Kidney (tissue), 14 donors: ENCODE results near the gene ZNF410. TPM values are rescaled to one million over a fixed set of nuclear protein-coding genes. Genes with fewer than 3 reads are reported as not detected.

Source experiments
- DNase-seq, 5 donors: peaks; one replicate each; pipeline ENCODE4 v3.0.0-alpha.2; 2013 to 2020
- FAIRE-seq: peaks from 2 replicates; lab custom pipeline; 2012; peaks lifted over from hg19 to GRCh38; lab: Jason Lieb, UNC
- H3K27ac ChIP-seq, 2 donors: one replicate each; pipeline ENCODE4 v1.7.0; 2013; ENCODE audit warnings: low read depth in 2 of 2, low read length in 2 of 2, inconsistent platforms in 1 of 2
- H3K27me3 ChIP-seq: one replicate; pipeline ENCODE4 v1.7.1; 2013; ENCODE audit warnings: low read length, inconsistent platforms; ENCODE audit not compliant: control insufficient read depth, insufficient read depth
- H3K36me3 ChIP-seq, 3 donors: one replicate each; pipeline versions ENCODE4 v1.7.0 to v1.7.1; 2013; ENCODE audit warnings: low read length in 3 of 3, control low read depth in 1 of 3, inconsistent platforms in 1 of 3; ENCODE audit not compliant: insufficient read depth in 3 of 3, control insufficient read depth in 2 of 3
- H3K4me1 ChIP-seq, 3 donors: one replicate each; pipeline versions ENCODE4 v1.7.0 to v1.7.1; 2013; ENCODE audit warnings: low read length in 3 of 3, inconsistent platforms in 1 of 3, low read depth in 1 of 3; ENCODE audit not compliant: control insufficient read depth in 2 of 3, insufficient read depth in 2 of 3
- H3K4me3 ChIP-seq, 3 donors: one replicate each; pipeline versions ENCODE4 v1.7.0 to v1.8.1; 2013; ENCODE audit warnings: low read length in 3 of 3, control low read depth in 1 of 3, inconsistent platforms in 1 of 3
- H3K9ac ChIP-seq, 3 donors: one replicate each; pipeline versions ENCODE4 v1.7.0 to v1.7.1; 2013; ENCODE audit warnings: low read length in 3 of 3, control low read depth in 1 of 3, inconsistent platforms in 1 of 3
- H3K9me3 ChIP-seq, 3 donors: one replicate each; pipeline versions ENCODE4 v1.7.0 to v1.7.1; 2013; ENCODE audit warnings: low read length in 3 of 3, control low read depth in 1 of 3, inconsistent platforms in 1 of 3; ENCODE audit not compliant: control insufficient read depth in 2 of 3, insufficient read depth in 1 of 3
- CTCF ChIP-seq: IDR thresholded peaks from 3 replicates; pipeline ENCODE4 v1.5.1; 2012; ENCODE audit warnings: mild to moderate bottlenecking, moderate library complexity, borderline replicate concordance; ENCODE audit not compliant: insufficient read depth; ENCODE audit errors: extremely low read depth
- intact Hi-C: fragments of 100-400 bp; cut with DNase I; formaldehyde crosslinking; loops from one replicate; pipeline ENCODE4 v1.11.1; 2022
- polyA plus RNA-seq: library from polyadenylated mRNA; stranded (reverse); fragments of 350-450 nt; fragmentation: Illumina TruSeq; extraction: RNeasy Lipid Tissue Mini Kit (QIAGEN cat#74804); gene quantifications from one replicate; pipeline ENCODE4 v1.2.3, GENCODE V29; 2014; ENCODE audit warnings: low read depth, low replicate concordance; ENCODE audit not compliant: insufficient read depth
- total RNA-seq: library from RNA; stranded (reverse); fragmentation: NEBNext Ultra II Directional; extraction: Animal tissue kit (Norgen Biotek cat#: 25700); gene quantifications from one replicate; pipeline ENCODE4 v1.2.1, GENCODE V29; 2021
- donor health status: control.
- donor health status: control.
- donor health status: control.
- donor health status: control.
- donor health status: control.
- donor health status: DM: yes; HTN: yes; CAD: no.
- donor health status: Normal renal cell carcinoma (clear cell type).

The ZNF410 gene
- total and polyA plus RNA-seq, 2 donors from 2014 or later, result 35.8 to 43.2 TPM

- Histone ChIP-seq H3K4me1 (no peaks in the 10 kb centered on the region), H3K36me3 (no peaks in the 10 kb centered on the region), H3K9ac (no peak overlapping the region), H3K27me3 (no peaks in the 10 kb centered on the region), H3K27ac (no peak overlapping the region), H3K9me3 (no peaks in the 10 kb centered on the region), H3K4me3 (no peak overlapping the region)
- FAIRE-seq, result no peak
- TF ChIP-seq CTCF, result no peak
- intact Hi-C loops, result no loop called here
- DNase-seq, result no peak
Observed at GRCh38 chr14:73842851-73843250, 43.8 kb upstream of the ZNF410 start.

GRCh38 chr14:73843296-73843695 is 43.4 kb upstream of the ZNF410 start:
- Histone ChIP-seq H3K27me3 (no peaks in the 10 kb centered on the region), H3K4me1 (no peaks in the 10 kb centered on the region), H3K9me3 (no peaks in the 10 kb centered on the region), H3K4me3 (no peak overlapping the region), H3K9ac (no peak overlapping the region), H3K27ac (no peak overlapping the region), H3K36me3 (no peaks in the 10 kb centered on the region)
- DNase-seq (no peak), FAIRE-seq (no peak)
- no peak for TF ChIP-seq CTCF
- intact Hi-C loops, result no loop called here

- intact Hi-C loops, result no loop called here
- no peak for FAIRE-seq
- no peak overlapping the region for H3K27ac ChIP-seq
- H3K4me3 ChIP-seq, result no peak overlapping the region
- DNase-seq, result no peak
- no peak overlapping the region for H3K9ac ChIP-seq
- H3K4me1 ChIP-seq, result peaks cover 0 to 4% (median 0%) of the 10 kb centered on the region in 3 donors
- TF ChIP-seq CTCF, result no peak
- H3K27me3 ChIP-seq, result no peaks in the 10 kb centered on the region
- no peaks in the 10 kb centered on the region for H3K36me3 ChIP-seq
- no peaks in the 10 kb centered on the region for H3K9me3 ChIP-seq
Observed at GRCh38 chr14:73846947-73847346, 39.7 kb upstream of the ZNF410 start.

GRCh38 chr14:73851000-73851399 is 35.7 kb upstream of the ZNF410 start:
- Histone ChIP-seq H3K4me1 (peaks cover 0 to 4% (median 2%) of the 10 kb centered on the region in 3 donors), H3K4me3 (peak overlapping the region; percentile 81 to 96 (median 90)), H3K27ac (peak overlapping the region; percentile 97 to 98), H3K9ac (peak overlapping the region; percentile 46 to 100 (median 93)), H3K27me3 (no peaks in the 10 kb centered on the region), H3K36me3 (no peaks in the 10 kb centered on the region), H3K9me3 (no peaks in the 10 kb centered on the region)
- TF ChIP-seq CTCF, result no peak
- DNase-seq (peak in 3 of 5 donors; percentile 10 to 73 (median 61)), FAIRE-seq (no peak)
- intact Hi-C loops, result no loop called here
